ENCODE data around the gene HOXA13.

DNA sequence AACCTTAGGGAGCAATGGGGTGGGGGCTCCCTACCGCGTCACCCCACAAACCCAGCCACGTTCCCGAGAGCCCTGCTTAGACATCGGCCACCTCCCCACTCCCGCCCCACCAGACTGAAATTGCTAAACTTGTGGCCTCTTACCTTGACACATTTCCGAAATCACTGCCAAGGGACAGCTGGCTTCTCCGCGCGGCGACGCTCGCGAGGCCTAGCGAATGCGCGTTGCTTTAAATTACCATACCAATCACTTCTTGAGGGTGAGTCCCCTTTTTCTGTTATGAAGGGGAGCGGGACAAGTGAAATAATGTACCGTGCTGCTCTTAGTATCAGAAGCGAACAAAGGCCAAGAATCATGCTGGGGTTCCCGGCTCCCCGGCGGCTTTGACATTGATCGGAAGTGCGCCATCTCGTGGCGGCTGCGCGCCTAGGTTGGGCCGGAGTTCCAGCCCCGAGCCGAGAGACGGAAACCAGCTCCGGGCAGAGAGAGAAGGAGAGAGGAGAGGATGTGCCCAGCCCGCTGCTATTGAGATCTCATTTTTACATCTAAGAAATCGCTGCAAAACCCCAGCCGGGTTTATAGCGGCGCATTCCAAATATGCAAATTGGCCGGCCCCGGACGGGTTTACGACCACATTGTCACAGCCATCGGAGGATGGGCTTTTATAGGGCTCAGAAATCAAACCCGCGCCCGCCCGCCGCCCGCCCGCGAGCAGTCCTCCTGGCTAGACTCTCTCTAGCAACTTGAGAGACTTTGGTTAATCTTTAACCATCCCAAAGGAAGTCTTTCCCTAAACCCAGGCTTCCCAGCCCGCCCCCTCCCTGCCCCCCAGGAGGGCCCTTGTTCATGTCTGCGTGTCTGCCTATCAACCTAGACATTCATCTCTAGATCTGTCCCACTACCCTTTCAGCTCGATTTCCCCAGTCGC, 20.1 kb downstream of the HOXA13 start:
- TF ChIP-seq EZH2 (IDR thresholded peaks at IDR 0.05) (no peak), POLR2AphosphoS5 (IDR thresholded peaks at IDR 0.05; ENCODE audit: borderline replicate concordance, low read depth, low read length) (no peak), FOXP2 (optimal IDR thresholded peaks at IDR 0.05; ENCODE audit: control extremely low read depth, extremely low read length, insufficient read depth) (no peak)

All from SK-N-MC (cell line).